GM12865 (cell line): ENCODE results near the gene PBX2.

ENCODE experiments used
- DNase-seq: peaks from one replicate; pipeline ENCODE4 v3.0.0; 2010; ENCODE audit warnings: low read depth
- H3K4me3 ChIP-seq: 2 replicates; pipeline ENCODE4 v1.5.1; 2011; ENCODE audit warnings: mild to moderate bottlenecking, low read depth, low read length, control low read depth
- CTCF ChIP-seq: IDR thresholded peaks from 2 replicates; pipeline ENCODE4 v1.5.1; 2011; ENCODE audit warnings: low read length, control low read depth, low read depth, inconsistent platforms; ENCODE audit not compliant: insufficient read depth; ENCODE audit errors: missing control alignments

The PBX2 gene

GRCh38 chr6:32222333-32223230 is 32.6 kb upstream of the PBX2 start:
- no peak for DNase-seq
- TF ChIP-seq CTCF, result no peak
- H3K4me3 ChIP-seq, result no peak overlapping the region

- DNase-seq, result no peak
- no peak overlapping the region for H3K4me3 ChIP-seq
- TF ChIP-seq CTCF, result no peak
Measured at GRCh38 chr6:32220021-32220420, 30.0 kb upstream of the PBX2 start.

- no peak for TF ChIP-seq CTCF
- H3K4me3 ChIP-seq, result no peak overlapping the region
- DNase-seq, result no peak
Measured at GRCh38 chr6:32218167-32218566, 28.2 kb upstream of the PBX2 start.

- no peak for TF ChIP-seq CTCF
- DNase-seq, result no peak
- no peak overlapping the region for H3K4me3 ChIP-seq
Measured at GRCh38 chr6:32216998-32217397, 27.0 kb upstream of the PBX2 start.

GRCh38 chr6:32216285-32216684 is 26.3 kb upstream of the PBX2 start:
- TF ChIP-seq CTCF, result no peak
- no peak overlapping the region for H3K4me3 ChIP-seq
- no peak for DNase-seq

GRCh38 chr6:32215617-32216016 is 25.6 kb upstream of the PBX2 start:
- no peak overlapping the region for H3K4me3 ChIP-seq
- no peak for DNase-seq
- no peak for TF ChIP-seq CTCF

- no peak for DNase-seq
- no peak overlapping the region for H3K4me3 ChIP-seq
- no peak for TF ChIP-seq CTCF
Measured at GRCh38 chr6:32214126-32214525, 24.1 kb upstream of the PBX2 start.
